HG03045 (cell line): ENCODE data around the gene CLIP2.

ENCODE experiments used
- ATAC-seq: cut with Tn5 transposase; IDR thresholded peaks from one replicate; pipeline ENCODE4 v1.9.1; 2021; ENCODE audit warnings: mild to moderate bottlenecking, moderate library complexity; ENCODE audit not compliant: unreplicated experiment

Gene CLIP2

GRCh38 chr7:74269757-74270277 lies 19.4 kb upstream of the CLIP2 start:
- no peak for ATAC-seq

- ATAC-seq: no peak
These were observed 17.5 kb upstream of the CLIP2 start for GRCh38 chr7:74271742-74272141.

GRCh38 chr7:74272305-74273038 lies 16.7 kb upstream of the CLIP2 start:
- ATAC-seq: peak; percentile 77

- ATAC-seq: no peak
These were observed 13.8 kb upstream of the CLIP2 start for GRCh38 chr7:74275401-74275881.

DNA sequence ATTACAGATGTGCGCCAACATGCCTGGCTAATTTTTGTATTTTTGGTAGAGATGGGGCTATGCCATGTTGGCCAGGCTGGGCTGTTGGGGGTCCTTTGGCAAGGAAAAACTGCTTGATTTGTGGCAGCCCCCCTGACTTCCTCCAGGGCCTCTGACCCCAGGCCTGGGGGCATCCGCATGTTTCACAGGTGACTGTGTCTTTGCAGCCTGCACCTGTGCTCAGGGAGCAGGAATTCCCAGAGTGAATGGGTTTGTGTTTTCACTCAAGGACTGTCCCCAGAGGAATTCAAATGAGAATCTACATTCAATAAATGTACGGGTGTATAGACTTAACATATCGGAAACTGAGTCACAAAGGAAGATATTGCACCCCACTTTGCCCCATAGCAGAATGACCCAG lies 11.6 kb upstream of the CLIP2 start:
- ATAC-seq: no peak

- ATAC-seq: no peak
These were observed 8.2 kb upstream of the CLIP2 start for GRCh38 chr7:74280985-74281384.

DNA sequence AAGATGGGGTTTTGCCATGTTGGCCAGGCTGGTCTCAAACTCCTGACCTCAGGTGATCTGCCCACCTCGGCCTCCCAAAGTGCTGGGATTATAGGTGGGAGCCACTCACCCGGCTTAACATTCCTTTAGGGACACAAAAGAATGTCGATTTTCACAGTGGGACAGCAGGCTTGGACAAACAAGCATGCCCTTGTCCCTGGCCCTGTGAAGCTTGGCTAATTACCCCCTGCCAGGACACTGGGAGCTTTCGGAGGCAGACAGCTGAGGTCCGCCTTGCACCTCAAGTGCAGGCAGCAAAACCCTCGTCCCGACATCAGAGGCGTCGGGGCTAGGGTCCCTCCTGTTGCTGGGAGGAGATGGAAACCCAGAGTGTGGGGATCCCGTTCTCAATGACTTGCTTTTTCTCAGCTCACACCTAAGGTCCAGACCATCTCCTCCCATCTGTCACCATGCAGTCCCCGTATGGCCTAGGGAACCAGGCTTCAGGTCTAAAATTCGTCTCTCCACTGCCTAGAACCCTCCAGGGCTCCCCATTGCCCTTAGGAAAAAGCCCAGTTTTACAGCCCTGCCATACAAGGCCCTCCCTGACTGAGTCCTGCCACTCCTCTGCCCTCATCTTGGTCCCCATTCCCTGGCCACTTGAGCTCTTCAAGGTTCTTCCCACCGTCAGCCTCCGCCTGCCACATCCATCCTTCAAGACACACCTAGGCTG lies 6.3 kb upstream of the CLIP2 start:
- no peak for ATAC-seq

DNA sequence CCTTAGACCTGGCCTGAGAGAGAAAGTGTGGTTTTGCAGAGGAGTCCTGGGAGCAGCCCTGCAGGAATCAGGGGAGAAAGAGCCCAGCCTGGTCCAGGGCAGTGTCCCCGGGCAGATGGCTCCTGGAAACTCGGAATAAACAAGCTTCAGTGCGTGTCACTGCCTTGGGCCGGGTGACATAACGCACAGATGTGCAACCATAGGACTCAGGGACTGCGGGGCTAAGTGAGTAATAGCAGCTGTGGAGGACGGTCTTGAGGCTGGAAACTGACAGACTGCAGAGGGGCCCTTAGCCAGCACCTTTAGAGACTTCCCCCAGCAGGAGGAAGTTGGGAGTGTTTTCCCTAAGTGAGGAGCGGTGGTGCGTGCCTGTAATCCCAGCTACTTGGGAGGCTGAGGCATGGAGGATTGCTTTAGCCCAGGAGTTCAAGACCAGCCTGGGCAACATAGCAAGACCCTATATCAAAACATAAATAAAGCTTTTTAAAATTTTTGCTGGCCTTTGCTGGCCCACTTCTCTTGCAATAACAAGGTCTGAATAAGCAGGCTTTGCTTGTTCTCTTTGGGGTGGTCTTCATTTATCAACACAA lies 5.3 kb upstream of the CLIP2 start:
- no peak for ATAC-seq

- ATAC-seq: peak; percentile 32
These were observed 4.4 kb upstream of the CLIP2 start for GRCh38 chr7:74284781-74285259.

- ATAC-seq: no peak
These were observed 3.1 kb upstream of the CLIP2 start for GRCh38 chr7:74286131-74286530.

DNA sequence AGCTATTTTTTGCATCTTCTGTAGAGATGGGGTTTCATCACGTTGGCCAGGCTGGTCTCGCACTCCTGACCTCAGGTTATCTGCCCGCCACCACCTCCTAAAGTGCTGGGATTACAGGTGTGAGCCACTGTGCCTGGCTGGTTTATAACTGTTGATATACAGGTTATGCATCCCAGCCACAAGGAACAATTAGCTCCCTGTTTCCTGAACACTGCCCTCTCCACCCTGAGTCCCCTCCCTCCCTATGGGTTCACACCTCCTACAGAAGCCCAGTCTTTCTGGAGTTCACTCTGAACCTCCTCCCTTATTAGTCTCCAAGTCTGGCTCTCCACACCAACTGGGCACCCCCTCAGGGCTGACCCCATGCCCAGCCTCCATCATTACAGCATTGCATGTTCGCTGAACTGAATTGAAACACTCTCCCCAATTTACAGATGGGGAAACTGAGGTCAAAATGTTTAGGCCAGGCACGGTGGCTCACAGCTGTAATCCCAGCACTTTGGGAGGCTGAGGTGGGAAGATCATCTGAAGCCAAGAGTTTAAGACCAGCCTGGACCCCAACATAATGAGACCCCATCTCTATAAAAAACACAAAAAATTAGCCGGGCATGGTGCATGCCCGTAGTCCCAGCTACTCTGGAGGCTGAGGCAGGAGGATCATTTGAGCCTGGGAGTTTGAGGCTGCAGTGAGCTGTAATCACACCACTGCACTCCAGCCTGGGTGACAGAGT lies 1.7 kb upstream of the CLIP2 start:
- ATAC-seq: no peak

GRCh38 chr7:74288034-74288881 lies 949 bp upstream of the CLIP2 start:
- no peak for ATAC-seq

GRCh38 chr7:74289659-74290552 lies 699 bp downstream of the CLIP2 start:
- peak; percentile 5 for ATAC-seq

DNA sequence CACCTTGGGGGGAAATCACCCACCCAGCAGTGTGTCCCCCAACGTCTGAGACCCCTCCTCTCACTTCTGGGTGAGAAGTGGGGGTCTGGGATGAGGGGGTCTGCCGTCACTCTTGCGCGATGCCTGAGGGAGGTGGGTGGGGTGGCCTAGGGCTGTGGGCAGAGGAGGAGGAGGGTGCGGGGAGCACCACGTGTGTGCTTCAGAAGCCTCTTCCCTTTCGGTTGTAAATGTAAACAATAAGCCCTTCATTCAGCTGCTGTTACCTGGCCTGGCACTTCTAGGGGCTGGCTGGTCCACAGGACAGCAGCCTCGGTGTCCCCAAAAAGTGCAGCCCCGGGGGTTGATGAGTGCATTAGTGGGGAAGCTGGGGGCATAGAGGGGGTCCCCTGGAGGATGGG lies 1.3 kb downstream of the CLIP2 start:
- ATAC-seq: no peak

GRCh38 chr7:74290981-74291441 lies 1.8 kb downstream of the CLIP2 start:
- no peak for ATAC-seq

DNA sequence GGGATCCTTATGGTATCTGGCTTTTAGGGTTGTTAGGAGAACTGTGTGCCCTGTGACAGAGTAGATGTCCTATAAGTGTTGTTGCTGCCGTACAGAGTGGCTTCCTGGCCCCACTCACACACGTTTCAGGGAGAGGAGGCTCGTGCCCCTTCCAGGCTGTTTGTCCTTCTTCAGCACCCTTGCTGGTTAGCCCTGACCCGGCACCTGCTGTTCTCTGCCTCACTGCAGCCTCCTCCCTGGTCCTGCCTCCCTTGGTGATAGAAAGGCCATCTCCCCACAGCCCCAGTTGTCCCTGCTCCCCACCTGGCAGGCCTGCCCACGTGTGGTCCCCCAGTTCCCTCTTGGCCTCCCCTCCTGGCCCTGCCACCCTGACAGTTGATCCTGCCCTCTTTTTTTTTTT lies 2.3 kb downstream of the CLIP2 start:
- ATAC-seq: no peak

- ATAC-seq: no peak
These were observed 3.8 kb downstream of the CLIP2 start for GRCh38 chr7:74292757-74293576.

GRCh38 chr7:74293577-74293908 lies 4.3 kb downstream of the CLIP2 start:
- no peak for ATAC-seq
